Progenitor cell of endocrine pancreas (in vitro differentiated cells): ENCODE results near the gene CAMKV. TPM values are rescaled to one million over a fixed set of nuclear protein-coding genes. Genes with fewer than 3 reads are reported as not detected.
A peak's percentile ranks its signal among the peaks of the same experiment; 100 is the strongest.

Experiments
- DNase-seq: peaks from one replicate; pipeline ENCODE4 v3.0.0; 2021; ENCODE audit warnings: low spot score; ENCODE audit not compliant: unreplicated experiment
- H3K27ac Mint-ChIP-seq: 2 replicates; pipeline ENCODE4 v1.8.0; 2021; ENCODE audit warnings: mild to moderate bottlenecking, moderate library complexity, mixed read lengths
- H3K27me3 Mint-ChIP-seq: 2 replicates; pipeline ENCODE4 v1.8.0; 2021; ENCODE audit warnings: mixed read lengths
- H3K36me3 Mint-ChIP-seq: 2 replicates; pipeline ENCODE4 v1.8.0; 2022; ENCODE audit warnings: mixed read lengths; ENCODE audit not compliant: insufficient read depth
- H3K4me1 Mint-ChIP-seq: 2 replicates; pipeline ENCODE4 v1.8.0; 2021; ENCODE audit warnings: low read depth, mixed read lengths
- H3K4me3 Mint-ChIP-seq: 2 replicates; pipeline ENCODE4 v1.8.0; 2021; ENCODE audit warnings: low read depth, mild to moderate bottlenecking, moderate library complexity, mixed read lengths
- H3K9me3 Mint-ChIP-seq: 2 replicates; pipeline ENCODE4 v1.8.0; 2021; ENCODE audit warnings: low read depth, mixed read lengths
- CTCF ChIP-seq: fragments of 200-600 bp; sonication (generic); IDR thresholded peaks from one replicate; pipeline ENCODE4 v1.5.0; 2021; ENCODE audit warnings: antibody characterized with exemption, mild to moderate bottlenecking; ENCODE audit not compliant: unreplicated experiment
- total RNA-seq: library from RNA; stranded (reverse); gene quantifications from 2 replicates; pipeline ENCODE4 v1.2.1, GENCODE V29; 2021

The CAMKV gene
- total RNA-seq, 1 donor from 2014 or later, result 2.1 TPM

GRCh38 chr3:49903451-49904424 lies 34.0 kb upstream of the CAMKV start, which contains the start of gene MST1R:
Gene MST1R (minus strand): TSS chr3:49903873. CDS start chr3:49903609, 264 bp downstream.
- DNase-seq, result peak; percentile 66
- Mint-ChIP-seq H3K4me3 (peak within 1 kb of the TSS; percentile 66), H3K27me3 (peaks cover 4% of the 10 kb centered on the region), H3K4me1 (peaks cover 2% of the 10 kb centered on the region), H3K27ac (peak within 1 kb of the TSS; percentile 57), H3K9me3 (no peaks in the 10 kb centered on the region), H3K36me3 (no peaks in the 10 kb centered on the region)
- no peak for TF ChIP-seq CTCF

GRCh38 chr3:49902511-49903345 lies 33.0 kb upstream of the CAMKV start:
- no peak overlapping the region for H3K4me3 Mint-ChIP-seq
- no peak for TF ChIP-seq CTCF
- no peak for DNase-seq
- H3K4me1 Mint-ChIP-seq, result peaks cover 2% of the 10 kb centered on the region
- peaks cover 4% of the 10 kb centered on the region for H3K27me3 Mint-ChIP-seq
- H3K36me3 Mint-ChIP-seq, result no peaks in the 10 kb centered on the region
- H3K9me3 Mint-ChIP-seq, result no peaks in the 10 kb centered on the region
- H3K27ac Mint-ChIP-seq, result no peak overlapping the region

- peaks cover 4% of the 10 kb centered on the region for H3K27me3 Mint-ChIP-seq
- no peak for DNase-seq
- no peak overlapping the region for H3K4me3 Mint-ChIP-seq
- no peak overlapping the region for H3K27ac Mint-ChIP-seq
- H3K4me1 Mint-ChIP-seq, result peaks cover 2% of the 10 kb centered on the region
- H3K36me3 Mint-ChIP-seq, result no peaks in the 10 kb centered on the region
- no peaks in the 10 kb centered on the region for H3K9me3 Mint-ChIP-seq
- TF ChIP-seq CTCF, result no peak
Measured at GRCh38 chr3:49901366-49902339, 31.9 kb upstream of the CAMKV start.

- DNase-seq, result no peak
- H3K9me3 Mint-ChIP-seq, result no peaks in the 10 kb centered on the region
Measured at GRCh38 chr3:49900491-49901153, 30.9 kb upstream of the CAMKV start.

More at GRCh38 chr3:49900491-49901153, 30.9 kb upstream of the CAMKV start:
- H3K4me1 Mint-ChIP-seq, result peaks cover 2% of the 10 kb centered on the region
- no peaks in the 10 kb centered on the region for H3K36me3 Mint-ChIP-seq
- H3K4me3 Mint-ChIP-seq, result no peak overlapping the region
- H3K27ac Mint-ChIP-seq, result no peak overlapping the region
- no peaks in the 10 kb centered on the region for H3K27me3 Mint-ChIP-seq
- no peak for TF ChIP-seq CTCF
